ENCODE results near the gene ASTN2. TPM values are rescaled to one million over a fixed set of nuclear protein-coding genes. Genes with fewer than 3 reads are reported as not detected.

ASTN2 gene
- total RNA-seq, 4 donors from 2014 or later, result 4.0 to 7.0 (median 4.9) TPM

DNA sequence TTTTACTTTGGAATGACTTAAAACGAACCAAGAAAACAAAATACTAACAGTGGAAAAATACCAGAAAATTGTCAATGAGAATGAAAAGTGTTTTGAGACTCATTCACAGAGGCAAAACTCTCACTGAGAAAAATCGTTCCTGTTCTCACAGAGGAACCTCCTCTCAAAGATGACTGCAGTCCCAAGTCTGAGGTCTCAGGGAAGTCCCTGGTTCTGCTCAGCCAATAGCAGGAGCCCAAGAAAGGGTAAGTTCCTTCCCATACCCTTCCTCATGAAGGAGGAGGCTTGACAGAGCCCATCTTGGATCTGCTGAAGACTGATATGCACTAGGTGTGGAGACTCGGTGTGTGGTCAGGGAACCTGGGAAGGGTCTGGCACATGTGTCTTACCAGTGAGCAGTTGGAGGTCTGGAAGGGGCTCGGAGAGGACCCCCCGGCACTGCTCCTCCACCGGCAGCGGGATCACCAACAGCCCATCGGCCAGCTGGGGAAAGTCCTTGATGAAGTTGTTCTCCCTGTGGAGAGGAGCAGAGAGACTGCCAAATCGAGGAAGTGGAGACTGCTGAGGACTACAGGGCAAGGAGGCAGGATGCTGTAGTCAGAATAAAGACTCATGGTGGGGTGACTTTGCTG is 681.7 kb downstream of the ASTN2 start:
- no peaks in the 10 kb centered on the region for H3K27me3 ChIP-seq
- no peak overlapping the region for H3K4me3 ChIP-seq
- WGBS, 2 donors (ENCODE audit: low coverage in 1 of 2), result 60 to 64% methylated on average over 1 to 7 of the region's 9 CpGs
- no peak overlapping the region for H3K27ac ChIP-seq
- H3K9me3 ChIP-seq, result no peaks in the 10 kb centered on the region
- no peaks in the 10 kb centered on the region for H3K4me1 ChIP-seq
- H3K36me3 ChIP-seq, result no peaks in the 10 kb centered on the region
- ATAC-seq, result no peak
- TF ChIP-seq, protein P1, sequence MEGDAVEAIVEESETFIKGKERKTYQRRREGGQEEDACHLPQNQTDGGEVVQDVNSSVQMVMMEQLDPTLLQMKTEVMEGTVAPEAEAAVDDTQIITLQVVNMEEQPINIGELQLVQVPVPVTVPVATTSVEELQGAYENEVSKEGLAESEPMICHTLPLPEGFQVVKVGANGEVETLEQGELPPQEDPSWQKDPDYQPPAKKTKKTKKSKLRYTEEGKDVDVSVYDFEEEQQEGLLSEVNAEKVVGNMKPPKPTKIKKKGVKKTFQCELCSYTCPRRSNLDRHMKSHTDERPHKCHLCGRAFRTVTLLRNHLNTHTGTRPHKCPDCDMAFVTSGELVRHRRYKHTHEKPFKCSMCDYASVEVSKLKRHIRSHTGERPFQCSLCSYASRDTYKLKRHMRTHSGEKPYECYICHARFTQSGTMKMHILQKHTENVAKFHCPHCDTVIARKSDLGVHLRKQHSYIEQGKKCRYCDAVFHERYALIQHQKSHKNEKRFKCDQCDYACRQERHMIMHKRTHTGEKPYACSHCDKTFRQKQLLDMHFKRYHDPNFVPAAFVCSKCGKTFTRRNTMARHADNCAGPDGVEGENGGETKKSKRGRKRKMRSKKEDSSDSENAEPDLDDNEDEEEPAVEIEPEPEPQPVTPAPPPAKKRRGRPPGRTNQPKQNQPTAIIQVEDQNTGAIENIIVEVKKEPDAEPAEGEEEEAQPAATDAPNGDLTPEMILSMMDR (IDR thresholded peaks at IDR 0.05), result no peak
- TF ChIP-seq EP300 (IDR thresholded peaks at IDR 0.05) (no peak), POLR2AphosphoS5 (IDR thresholded peaks at IDR 0.05) (no peak), POLR2A (IDR thresholded peaks at IDR 0.05) (no peak)

DNA sequence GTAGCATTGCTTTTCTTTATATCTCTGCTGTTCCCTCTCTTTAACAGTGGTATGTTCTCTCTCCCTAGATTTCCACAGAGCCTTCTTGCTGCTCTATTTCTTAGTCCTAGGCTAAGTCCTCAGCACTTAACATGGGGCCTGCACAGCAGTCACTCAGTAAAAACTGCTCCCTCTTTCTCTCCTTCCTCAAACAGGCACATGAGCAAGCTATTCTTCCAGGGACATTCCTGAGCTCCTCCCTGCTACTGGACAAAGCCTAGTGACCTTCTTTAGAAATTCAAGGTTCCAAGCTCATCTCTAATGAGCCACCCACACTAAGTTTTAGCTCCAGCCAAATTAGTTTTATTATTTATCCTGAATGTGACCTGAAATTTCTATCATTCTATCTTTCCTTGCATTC is 688.3 kb downstream of the ASTN2 start:
- Histone ChIP-seq H3K27me3 (no peaks in the 10 kb centered on the region), H3K4me3 (no peak overlapping the region), H3K27ac (no peak overlapping the region), H3K9me3 (no peaks in the 10 kb centered on the region), H3K4me1 (no peaks in the 10 kb centered on the region), H3K36me3 (no peaks in the 10 kb centered on the region)
- TF ChIP-seq POLR2AphosphoS5 (IDR thresholded peaks at IDR 0.05), result no peak
- no peak for TF ChIP-seq POLR2A (IDR thresholded peaks at IDR 0.05)
- ATAC-seq, result no peak

DNA sequence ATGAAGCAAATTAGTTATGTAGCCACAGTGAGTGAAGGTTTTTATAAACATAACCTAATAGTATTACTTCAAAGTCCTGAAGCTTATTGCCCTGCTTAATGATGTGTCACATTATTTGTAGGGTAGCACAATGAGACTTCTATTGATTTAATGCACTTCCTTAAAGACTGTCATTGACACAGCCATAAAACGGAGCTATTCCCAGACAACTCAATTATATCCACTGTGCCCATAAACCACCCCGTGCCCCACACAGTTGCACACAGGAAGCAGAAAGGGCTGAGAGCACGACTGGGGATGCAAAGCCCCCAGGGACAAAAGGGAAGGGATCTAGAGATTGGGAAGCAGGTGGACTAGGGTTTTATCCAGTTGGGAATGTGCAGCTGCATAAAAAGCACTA is 690.7 kb downstream of the ASTN2 start:
- H3K27ac ChIP-seq, result no peak overlapping the region
- ATAC-seq, result no peak
- no peaks in the 10 kb centered on the region for H3K9me3 ChIP-seq
- TF ChIP-seq, protein P1 (IDR thresholded peaks at IDR 0.05), result no peak
- no peak for TF ChIP-seq EP300 (IDR thresholded peaks at IDR 0.05)
- no peak for TF ChIP-seq POLR2AphosphoS5 (IDR thresholded peaks at IDR 0.05)
- TF ChIP-seq POLR2A (IDR thresholded peaks at IDR 0.05), result no peak
- no peaks in the 10 kb centered on the region for H3K27me3 ChIP-seq
- 20 to 62% methylated on average over 1 to 3 of the region's 3 CpGs for WGBS, 2 donors (ENCODE audit: low coverage in 1 of 2)
- no peaks in the 10 kb centered on the region for H3K4me1 ChIP-seq
- no peaks in the 10 kb centered on the region for H3K36me3 ChIP-seq
- H3K4me3 ChIP-seq, result no peak overlapping the region

DNA sequence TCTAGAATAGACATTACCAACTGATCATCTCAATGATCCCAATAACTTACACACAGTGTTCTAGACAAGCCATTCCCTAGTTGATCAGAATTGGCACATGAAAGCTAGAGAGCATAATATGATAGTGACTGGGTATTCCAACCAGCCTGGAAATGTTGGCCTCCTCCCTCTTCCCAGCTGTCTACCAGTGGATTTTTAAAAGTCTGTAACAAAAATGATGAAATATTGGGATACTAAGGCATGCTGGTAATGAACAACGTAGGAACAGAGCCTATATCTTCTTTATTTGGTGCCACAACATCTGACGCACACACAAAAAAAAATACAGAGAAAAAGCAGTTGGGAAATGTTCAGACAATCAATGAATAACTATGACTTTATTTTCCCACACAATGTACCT is 692.9 kb downstream of the ASTN2 start:
- H3K27me3 ChIP-seq, result no peaks in the 10 kb centered on the region
- TF ChIP-seq, protein P1 (IDR thresholded peaks at IDR 0.05), result no peak
- TF ChIP-seq POLR2AphosphoS5 (IDR thresholded peaks at IDR 0.05) (no peak), EP300 (IDR thresholded peaks at IDR 0.05) (no peak), POLR2A (IDR thresholded peaks at IDR 0.05) (no peak)
- 76 to 100% methylated on average over 1 to 2 of the region's 2 CpGs for WGBS, 2 donors (ENCODE audit: low coverage in 1 of 2)
- no peak overlapping the region for H3K4me3 ChIP-seq
- peaks cover 0 to 8% (median 0%) of the 10 kb centered on the region in 3 donors for H3K4me1 ChIP-seq
- no peaks in the 10 kb centered on the region for H3K9me3 ChIP-seq
- no peak overlapping the region for H3K27ac ChIP-seq
- no peak for ATAC-seq
- no peaks in the 10 kb centered on the region for H3K36me3 ChIP-seq

DNA sequence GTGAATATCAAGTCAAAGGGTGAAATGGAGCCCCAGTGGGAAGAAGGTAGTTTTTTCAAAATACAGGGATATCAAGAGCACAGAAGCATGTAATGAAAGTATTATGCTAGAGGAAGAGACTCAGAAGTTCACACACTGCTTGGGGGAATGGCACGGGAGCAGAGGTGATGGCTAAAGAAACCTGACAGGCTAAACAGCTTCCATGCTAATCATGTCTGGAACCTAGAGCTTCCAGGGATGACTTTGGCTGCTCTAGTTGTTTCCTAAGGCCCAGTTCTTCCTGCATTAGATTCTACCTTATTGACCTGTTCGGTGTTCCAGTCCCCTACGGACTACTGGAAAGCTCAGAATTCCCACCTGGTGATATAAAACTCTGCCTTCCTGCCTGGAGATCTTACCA is 693.4 kb downstream of the ASTN2 start:
- no peaks in the 10 kb centered on the region for H3K27me3 ChIP-seq
- TF ChIP-seq EP300 (IDR thresholded peaks at IDR 0.05), result no peak
- TF ChIP-seq, protein P1 (IDR thresholded peaks at IDR 0.05), result no peak
- TF ChIP-seq POLR2AphosphoS5 (IDR thresholded peaks at IDR 0.05), result no peak
- TF ChIP-seq POLR2A (IDR thresholded peaks at IDR 0.05), result no peak
- H3K4me3 ChIP-seq, result no peak overlapping the region
- no peak for ATAC-seq
- no peaks in the 10 kb centered on the region for H3K9me3 ChIP-seq
- peaks cover 0 to 9% (median 0%) of the 10 kb centered on the region in 3 donors for H3K4me1 ChIP-seq
- WGBS, 2 donors (ENCODE audit: low coverage in 1 of 2), result 89 to 100% methylated on average over 1 to 3 of the region's 3 CpGs
- H3K27ac ChIP-seq, result no peak overlapping the region
- no peaks in the 10 kb centered on the region for H3K36me3 ChIP-seq
